ENCODE results near the gene CHRNA1. TPM values are rescaled to one million over a fixed set of nuclear protein-coding genes. Genes with fewer than 3 reads are reported as not detected.

CHRNA1 gene
- total and polyA plus RNA-seq, 10 of the 15 experiments (the other 5 are each of a cell fraction or from before 2014, with no cell fraction given): 0.05 to 0.14 TPM; not detected in 8

DNA sequence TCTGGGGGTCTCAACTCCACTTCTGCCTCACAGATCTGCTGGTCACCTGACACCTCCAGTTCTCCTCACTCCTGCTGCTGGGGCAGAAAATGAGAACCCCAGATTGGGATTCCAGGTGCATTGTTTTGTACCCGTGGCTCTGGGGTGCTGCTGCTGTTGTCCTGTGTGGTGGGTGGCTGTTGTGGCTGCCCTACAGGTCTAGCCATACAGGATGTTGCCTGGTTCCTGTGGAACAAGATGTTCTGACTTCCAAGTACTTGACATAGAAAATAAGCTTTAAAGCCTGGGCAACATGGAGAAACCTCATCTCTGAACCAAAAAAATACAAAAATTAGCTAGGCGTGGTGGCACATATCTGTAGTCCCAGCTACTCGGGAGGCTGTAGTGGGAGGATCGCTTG, 38.1 kb downstream of the CHRNA1 start (continued):
- TF ChIP-seq EED (IDR thresholded peaks at IDR 0.05; ENCODE audit: low read depth) (no peak), MXI1 (IDR thresholded peaks at IDR 0.05; ENCODE audit: low read depth, low read length) (no peak), CHD2 (IDR thresholded peaks at IDR 0.05; ENCODE audit: borderline replicate concordance, low read depth, low read length) (no peak), ATF7 (IDR thresholded peaks at IDR 0.05; ENCODE audit: low read depth) (no peak), CHD1 (IDR thresholded peaks at IDR 0.05; ENCODE audit: low read depth, low read length) (no peak)
- TF ChIP-seq, protein P1, sequence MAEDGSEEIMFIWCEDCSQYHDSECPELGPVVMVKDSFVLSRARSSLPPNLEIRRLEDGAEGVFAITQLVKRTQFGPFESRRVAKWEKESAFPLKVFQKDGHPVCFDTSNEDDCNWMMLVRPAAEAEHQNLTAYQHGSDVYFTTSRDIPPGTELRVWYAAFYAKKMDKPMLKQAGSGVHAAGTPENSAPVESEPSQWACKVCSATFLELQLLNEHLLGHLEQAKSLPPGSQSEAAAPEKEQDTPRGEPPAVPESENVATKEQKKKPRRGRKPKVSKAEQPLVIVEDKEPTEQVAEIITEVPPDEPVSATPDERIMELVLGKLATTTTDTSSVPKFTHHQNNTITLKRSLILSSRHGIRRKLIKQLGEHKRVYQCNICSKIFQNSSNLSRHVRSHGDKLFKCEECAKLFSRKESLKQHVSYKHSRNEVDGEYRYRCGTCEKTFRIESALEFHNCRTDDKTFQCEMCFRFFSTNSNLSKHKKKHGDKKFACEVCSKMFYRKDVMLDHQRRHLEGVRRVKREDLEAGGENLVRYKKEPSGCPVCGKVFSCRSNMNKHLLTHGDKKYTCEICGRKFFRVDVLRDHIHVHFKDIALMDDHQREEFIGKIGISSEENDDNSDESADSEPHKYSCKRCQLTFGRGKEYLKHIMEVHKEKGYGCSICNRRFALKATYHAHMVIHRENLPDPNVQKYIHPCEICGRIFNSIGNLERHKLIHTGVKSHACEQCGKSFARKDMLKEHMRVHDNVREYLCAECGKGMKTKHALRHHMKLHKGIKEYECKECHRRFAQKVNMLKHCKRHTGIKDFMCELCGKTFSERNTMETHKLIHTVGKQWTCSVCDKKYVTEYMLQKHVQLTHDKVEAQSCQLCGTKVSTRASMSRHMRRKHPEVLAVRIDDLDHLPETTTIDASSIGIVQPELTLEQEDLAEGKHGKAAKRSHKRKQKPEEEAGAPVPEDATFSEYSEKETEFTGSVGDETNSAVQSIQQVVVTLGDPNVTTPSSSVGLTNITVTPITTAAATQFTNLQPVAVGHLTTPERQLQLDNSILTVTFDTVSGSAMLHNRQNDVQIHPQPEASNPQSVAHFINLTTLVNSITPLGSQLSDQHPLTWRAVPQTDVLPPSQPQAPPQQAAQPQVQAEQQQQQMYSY (CRISPR knock-in tag; IDR thresholded peaks at IDR 0.05): no peak

DNA sequence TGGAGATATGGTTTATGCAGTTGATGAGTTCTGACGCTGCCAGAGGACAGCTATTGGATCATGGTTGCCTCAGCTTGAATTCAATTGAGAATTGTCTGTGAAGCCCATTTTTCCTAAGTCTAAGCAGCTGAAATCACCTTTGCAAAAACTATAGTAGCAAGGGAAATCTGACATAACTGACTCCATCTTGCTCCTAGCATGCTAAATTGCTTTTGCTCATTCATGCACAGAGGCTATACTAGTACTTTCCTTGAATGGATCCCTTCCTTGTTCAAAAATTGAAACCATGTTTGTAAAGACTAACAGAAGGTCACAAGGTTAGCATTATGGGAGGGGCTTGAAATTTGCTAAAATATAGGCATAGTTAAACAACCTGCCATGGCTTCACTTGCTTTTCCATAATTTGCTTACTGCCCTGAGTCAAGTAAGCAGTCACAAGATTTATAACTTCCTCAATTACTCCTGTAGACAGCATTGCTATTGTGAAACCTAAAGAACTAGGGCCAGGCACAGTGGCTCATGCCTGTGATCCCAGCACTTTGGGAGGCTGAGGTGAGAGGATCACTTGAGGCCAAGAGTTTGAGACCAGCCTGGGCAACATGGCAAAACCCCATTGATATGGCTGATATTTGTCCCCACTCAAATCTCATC, 41.2 kb downstream of the CHRNA1 start:
- FAIRE-seq (no peak), ATAC-seq (no peak), DNase-seq (ENCODE audit: low read depth, low spot score) (no peak)
- Histone ChIP-seq H3K9me3 (replicated peaks; ENCODE audit: control insufficient read depth, insufficient read depth, low read length) (no peaks in the 10 kb centered on the region), H3K9ac (ENCODE audit: control insufficient read depth, insufficient read depth, low read length) (no peak overlapping the region), H3K27ac (ENCODE audit: control insufficient read depth, insufficient read depth) (no peak overlapping the region), H3K4me1 (ENCODE audit: control insufficient read depth, insufficient read depth, low read length) (no peaks in the 10 kb centered on the region), H4K20me1 (ENCODE audit: control insufficient read depth, insufficient read depth) (no peaks in the 10 kb centered on the region), H3K36me3 (ENCODE audit: control insufficient read depth in 2 of 2, insufficient read depth in 2 of 2, low read length in 1 of 2) (no peaks in the 10 kb centered on the region), H2AFZ (ENCODE audit: control insufficient read depth, low read depth, low read length) (no peak overlapping the region), H3K4me3 (no peak overlapping the region), H3K79me2 (ENCODE audit: control insufficient read depth, insufficient read depth, low read length) (no peaks in the 10 kb centered on the region), H3K4me2 (ENCODE audit: control insufficient read depth, insufficient read depth) (no peak overlapping the region), H3K27me3 (replicated peaks in 1 of 2; ENCODE audit: control insufficient read depth in 2 of 2, insufficient read depth in 2 of 2, low read length in 1 of 2) (no peaks in the 10 kb centered on the region)
- RAD21 ChIA-PET (ENCODE audit: unreplicated experiment): interaction anchor here (0.9 kb wide), 1 partner anchor 1929 kb away, joined by 3 read pairs; no protein-coding TSS in a partner anchor
- BruUV-seq (replicated peaks): no TSS peak
- intact Hi-C loops (cut with micrococcal nuclease; ENCODE audit: unreplicated experiment) (no loop called here), in situ Hi-C loops (cut with MboI) (no loop called here)
- SMC1A ChIA-PET (ENCODE audit: uncharacterized antibody, unreplicated experiment): no interaction called here
- CTCF ChIA-PET: interaction anchor here (0.6 kb wide), 1 partner anchor 613 kb away, joined by 3 read pairs; no protein-coding TSS in a partner anchor
- TF ChIP-seq ZNF622 (IDR thresholded peaks at IDR 0.05): no peak
- 0% methylated on average over 1 of the region's 1 CpG for WGBS (ENCODE audit: insufficient coverage, insufficient replicate concordance, low lambda C conversion rate, missing lambda C conversion rate)
- POLR2A ChIA-PET: no interaction called here
